HG02610 (cell line): ENCODE results near the gene SYT7.

Experiments used
- ATAC-seq: cut with Tn5 transposase; IDR thresholded peaks from one replicate; pipeline ENCODE4 v1.9.1; 2021; ENCODE audit warnings: mild to moderate bottlenecking, moderate library complexity; ENCODE audit not compliant: unreplicated experiment

SYT7 gene

GRCh38 chr11:61555978-61556377 is 24.9 kb downstream of the SYT7 start:
- no peak for ATAC-seq

GRCh38 chr11:61555051-61555969 is 25.6 kb downstream of the SYT7 start:
- ATAC-seq: no peak

GRCh38 chr11:61554172-61554988 is 26.5 kb downstream of the SYT7 start:
- no peak for ATAC-seq

- ATAC-seq: no peak
Observed at GRCh38 chr11:61553373-61554171, 27.3 kb downstream of the SYT7 start.

- no peak for ATAC-seq
Observed at GRCh38 chr11:61552108-61552635, 28.7 kb downstream of the SYT7 start.

- no peak for ATAC-seq
Observed at GRCh38 chr11:61551634-61552033, 29.2 kb downstream of the SYT7 start.

GRCh38 chr11:61550665-61551227 is 30.1 kb downstream of the SYT7 start:
- ATAC-seq: no peak

GRCh38 chr11:61549662-61550568 is 31.0 kb downstream of the SYT7 start:
- ATAC-seq: no peak

- no peak for ATAC-seq
Observed at GRCh38 chr11:61549177-61549576, 31.7 kb downstream of the SYT7 start.

- ATAC-seq: no peak
Observed at GRCh38 chr11:61547246-61547645, 33.6 kb downstream of the SYT7 start.

- ATAC-seq: no peak
Observed at GRCh38 chr11:61546663-61547062, 34.2 kb downstream of the SYT7 start.

GRCh38 chr11:61545921-61546320 is 35.0 kb downstream of the SYT7 start:
- no peak for ATAC-seq

GRCh38 chr11:61545341-61545740 is 35.5 kb downstream of the SYT7 start:
- ATAC-seq: no peak

GRCh38 chr11:61544466-61544865 is 36.4 kb downstream of the SYT7 start:
- ATAC-seq: no peak

- no peak for ATAC-seq
Observed at GRCh38 chr11:61543606-61544306, 37.1 kb downstream of the SYT7 start.

- no peak for ATAC-seq
Observed at GRCh38 chr11:61542705-61543104, 38.2 kb downstream of the SYT7 start.

GRCh38 chr11:61542024-61542461 is 38.8 kb downstream of the SYT7 start:
- no peak for ATAC-seq

GRCh38 chr11:61541598-61541997 is 39.3 kb downstream of the SYT7 start:
- ATAC-seq: no peak

- no peak for ATAC-seq
Observed at GRCh38 chr11:61540528-61540927, 40.3 kb downstream of the SYT7 start.
